IMR-90 (cell line): ENCODE measurements around the gene OR51B6. TPM values are rescaled to one million over a fixed set of nuclear protein-coding genes. Genes with fewer than 3 reads are reported as not detected.

Experiments used
- ATAC-seq: fragments of 200-7000 bp; cut with Tn5 transposase; 2 replicates; pipeline ENCODE4 v1.9.1; 2020; ENCODE audit warnings: low read depth, mild to moderate bottlenecking, moderate library complexity
- BruUV-seq: library from RNA; stranded (reverse); fragments of 400-500 nt; replicated peaks from 2 replicates; lab custom pipeline; 2021; lab: Mats Ljungman, UMichigan
- CTCF ChIA-PET: fragments of 300-600 bp; formaldehyde crosslinking; extraction: SDS; loops from one replicate; lab custom pipeline; 2021; ENCODE audit warnings: antibody characterized with exemption; lab: Yijun Ruan, JAX
- POLR2A ChIA-PET: fragments of 300-600 bp; sonication (Branson Sonifier 250); formaldehyde crosslinking; loops from one replicate; lab custom pipeline; 2022; ENCODE audit warnings: antibody characterized with exemption; ENCODE audit not compliant: unreplicated experiment; lab: Charles Lee
- DNase-seq: peaks from one replicate; pipeline ENCODE4 v3.0.0; 2013
- H2AFZ ChIP-seq: replicated peaks from 2 replicates; pipeline ENCODE3; 2013; ENCODE audit warnings: low read length, mild to moderate bottlenecking; ENCODE audit not compliant: poor library complexity
- H2AK5ac ChIP-seq: 2 replicates; pipeline ENCODE4 v1.6.1; 2013; ENCODE audit warnings: low read depth, low read length, inconsistent platforms
- H2AK9ac ChIP-seq: replicated peaks from 2 replicates; pipeline ENCODE3; 2013; ENCODE audit warnings: mild to moderate bottlenecking, low read depth, low read length, moderate library complexity; ENCODE audit not compliant: poor library complexity
- H2BK120ac ChIP-seq: 2 replicates; pipeline ENCODE4 v1.6.1; 2013; ENCODE audit warnings: low read depth, low read length, inconsistent platforms
- H2BK15ac ChIP-seq: 3 replicates; pipeline ENCODE4 v1.6.1; 2013; ENCODE audit warnings: low read depth, low read length, inconsistent platforms
- H2BK20ac ChIP-seq: 2 replicates; pipeline ENCODE4 v1.6.1; 2013; ENCODE audit warnings: low read depth, mild to moderate bottlenecking, inconsistent platforms, low read length, moderate library complexity
- H2BK5ac ChIP-seq: 2 replicates; pipeline ENCODE4 v1.6.1; 2013; ENCODE audit warnings: mild to moderate bottlenecking, low read depth, low read length, inconsistent platforms; ENCODE audit not compliant: poor library complexity, severe bottlenecking
- H3K14ac ChIP-seq: replicated peaks from 2 replicates; pipeline ENCODE4 v1.6.1; 2013; ENCODE audit warnings: low read depth, low read length, inconsistent platforms
- H3K18ac ChIP-seq: 2 replicates; pipeline ENCODE4 v1.6.1; 2013; ENCODE audit warnings: low read depth, low read length, control low read depth
- H3K23ac ChIP-seq: 2 replicates; pipeline ENCODE4 v1.6.1; 2013; ENCODE audit warnings: low read depth, low read length, inconsistent platforms
- H3K27ac ChIP-seq: 2 replicates; pipeline ENCODE4 v1.5.1; 2013; ENCODE audit warnings: mild to moderate bottlenecking, control low read depth, low read length; ENCODE audit not compliant: insufficient read depth
- H3K27me3 ChIP-seq: 2 replicates; pipeline ENCODE4 v1.6.1; 2013; ENCODE audit warnings: low read length; ENCODE audit not compliant: control insufficient read depth, insufficient read depth
- H3K36me3 ChIP-seq: 2 replicates; pipeline ENCODE4 v1.6.1; 2013; ENCODE audit warnings: low read length, mixed read lengths; ENCODE audit not compliant: control insufficient read depth, insufficient read depth
- H3K4ac ChIP-seq: 2 replicates; pipeline ENCODE4 v1.6.1; 2013; ENCODE audit warnings: low read depth, low read length, inconsistent platforms
- H3K4me1 ChIP-seq: 2 replicates; pipeline ENCODE4 v1.6.1; 2013; ENCODE audit warnings: low read length, mixed read lengths; ENCODE audit not compliant: control insufficient read depth, insufficient read depth
- H3K4me2 ChIP-seq: 2 replicates; pipeline ENCODE4 v1.6.1; 2013; ENCODE audit warnings: low read depth, mild to moderate bottlenecking, control low read depth, low read length, moderate library complexity
- H3K4me3 ChIP-seq: 2 replicates; pipeline ENCODE4 v1.5.1; 2013; ENCODE audit warnings: low read depth, mild to moderate bottlenecking, control low read depth, low read length, moderate library complexity; ENCODE audit not compliant: insufficient read depth
- H3K56ac ChIP-seq: 2 replicates; pipeline ENCODE4 v1.6.1; 2013; ENCODE audit warnings: low read length, inconsistent platforms; ENCODE audit not compliant: insufficient read depth; ENCODE audit errors: extremely low read depth
- H3K79me1 ChIP-seq, 2 experiments: 2 replicates each; pipeline ENCODE4 v1.6.1; 2013; ENCODE audit warnings: low read length in 2 of 2, inconsistent platforms in 1 of 2, low read depth in 1 of 2
- H3K9ac ChIP-seq: 2 replicates; pipeline ENCODE4 v1.6.1; 2013; ENCODE audit warnings: low read depth, low read length, control low read depth
- H3K9me1 ChIP-seq: 2 replicates; pipeline ENCODE4 v1.6.1; 2013; ENCODE audit warnings: low read length, inconsistent platforms; ENCODE audit not compliant: insufficient read depth
- H3K9me3 ChIP-seq: 2 replicates; pipeline ENCODE4 v1.6.1; 2013; ENCODE audit warnings: low read length; ENCODE audit not compliant: control insufficient read depth, insufficient read depth
- H4K20me1 ChIP-seq: 2 replicates; pipeline ENCODE4 v1.6.1; 2013; ENCODE audit warnings: low read length, inconsistent platforms; ENCODE audit not compliant: insufficient read depth
- H4K5ac ChIP-seq: 2 replicates; pipeline ENCODE4 v1.6.1; 2013; ENCODE audit warnings: mild to moderate bottlenecking, low read depth, low read length, control low read depth
- H4K8ac ChIP-seq, 2 experiments: 2 replicates each; pipeline ENCODE4 v1.6.1; 2013; ENCODE audit warnings: low read depth in 2 of 2, low read length in 2 of 2, control low read depth in 1 of 2, inconsistent platforms in 1 of 2
- H4K91ac ChIP-seq: 2 replicates; pipeline ENCODE4 v1.6.1; 2013; ENCODE audit warnings: low read depth, low read length, inconsistent platforms; ENCODE audit not compliant: insufficient read depth
- CEBPB ChIP-seq: IDR thresholded peaks from 2 replicates; pipeline ENCODE4 v1.6.1; 2012; ENCODE audit warnings: low read depth, low read length, improper control_type of control experiment
- CHD1 ChIP-seq: IDR thresholded peaks from 2 replicates; pipeline ENCODE4 v1.6.1; 2012; ENCODE audit warnings: low read depth, low read length, improper control_type of control experiment
- CTCF ChIP-seq: conservative IDR thresholded peaks from 2 replicates; pipeline ENCODE4 v1.5.1; 2012; ENCODE audit warnings: mild to moderate bottlenecking, low read depth, low read length, improper control_type of control experiment
- ELK1 ChIP-seq: fragments of 150-350 bp; IDR thresholded peaks from 2 replicates; pipeline ENCODE4 v1.6.1; 2016; ENCODE audit warnings: low read depth, mild to moderate bottlenecking, low read length, moderate library complexity, borderline replicate concordance
- FOS ChIP-seq: fragments of 150-350 bp; IDR thresholded peaks from 2 replicates; pipeline ENCODE4 v1.6.1; 2016; ENCODE audit warnings: low read depth, low read length
- MAFK ChIP-seq: IDR thresholded peaks from 2 replicates; pipeline ENCODE4 v1.6.1; 2012; ENCODE audit warnings: low read depth, low read length, improper control_type of control experiment
- MAZ ChIP-seq: IDR thresholded peaks from 2 replicates; pipeline ENCODE4 v1.6.1; 2012; ENCODE audit warnings: low read depth, mild to moderate bottlenecking, low read length, improper control_type of control experiment, moderate library complexity, borderline replicate concordance
- MXI1 ChIP-seq: IDR thresholded peaks from 2 replicates; pipeline ENCODE4 v1.6.1; 2012; ENCODE audit warnings: low read depth, mild to moderate bottlenecking, low read length, moderate library complexity, borderline replicate concordance
- RFX5 ChIP-seq: IDR thresholded peaks from 2 replicates; pipeline ENCODE4 v1.8.0; 2012; ENCODE audit warnings: low read depth, mild to moderate bottlenecking, low read length, moderate library complexity
- SMC3 ChIP-seq: fragments of 150-350 bp; IDR thresholded peaks from 2 replicates; pipeline ENCODE4 v1.6.1; 2016; ENCODE audit warnings: low read depth, mild to moderate bottlenecking, antibody characterized with exemption, low read length, moderate library complexity
- USF2 ChIP-seq: fragments of 150-350 bp; IDR thresholded peaks from 2 replicates; pipeline ENCODE4 v1.6.1; 2017; ENCODE audit warnings: mild to moderate bottlenecking, antibody characterized with exemption, low read length, low read depth
- WGBS, 2 experiments: methylation state at CpG; one replicate each; pipeline versions ENCODE4 v1.1.5 to v1.1.7; 2013; ENCODE audit warnings: missing lambda C conversion rate in 2 of 2; ENCODE audit not compliant: insufficient read length in 1 of 2; ENCODE audit errors: extremely low coverage in 2 of 2; 5-methylcytosine and 5-hydroxymethylcytosine counted together
- dilution Hi-C: fragments of 300-500 bp; cut with HindIII; formaldehyde crosslinking; loops from one replicate; pipeline ENCODE4 v1.14.3; 2018; ENCODE audit warnings: low sequenced_read_pairs; ENCODE audit not compliant: unreplicated experiment
- in situ Hi-C: fragments of 300-500 bp; cut with MboI; formaldehyde crosslinking; loops from 3 replicates; pipeline ENCODE4 v1.14.3; 2019; ENCODE audit warnings: low sequenced_read_pairs, inconsistent platforms, mixed read lengths
- intact Hi-C: fragments of 100-400 bp; cut with micrococcal nuclease; formaldehyde crosslinking; loops from 2 replicates; pipeline ENCODE4 v1.10.0; 2022
- polyA plus RNA-seq, 3 experiments: library from polyadenylated mRNA; depleted of rRNA; stranded (reverse); fragments of >200 nt; gene quantifications; 2 replicates each; pipeline ENCODE4 v1.2.3, GENCODE V29; 2012; ENCODE audit warnings: low replicate concordance in 1 of 3
- total RNA-seq: library from RNA; depleted of rRNA; stranded (reverse); fragments of >200 nt; gene quantifications from 2 replicates; pipeline ENCODE4 v1.2.3, GENCODE V29; 2012

The OR51B6 gene
- total and polyA plus RNA-seq, 2 of the 4 experiments (the other 2 are of a cell fraction), result not detected

GRCh38 chr11:5317292-5317691 is 34.0 kb upstream of the OR51B6 start:
- Histone ChIP-seq H4K91ac (no peak overlapping the region), H3K9me1 (no peaks in the 10 kb centered on the region), H3K27me3 (no peaks in the 10 kb centered on the region), H2BK120ac (peak overlapping the region; percentile 18; the same call in 1 of the 2 replicates), H3K79me1 (no peaks in the 10 kb centered on the region), H4K8ac (no peak overlapping the region), H3K56ac (no peak overlapping the region), H2BK5ac (no peak overlapping the region), H3K23ac (no peak overlapping the region), H3K14ac (no peak overlapping the region), H2AK9ac (no peak overlapping the region), H3K36me3 (no peaks in the 10 kb centered on the region), H3K4ac (no peak overlapping the region), H3K9me3 (no peaks in the 10 kb centered on the region), H3K4me2 (no peak overlapping the region), H3K9ac (no peak overlapping the region), H2BK15ac (no peak overlapping the region), H4K5ac (no peak overlapping the region), H2AFZ (no peak overlapping the region), H2AK5ac (no peak overlapping the region), H3K27ac (no peak overlapping the region), H4K20me1 (no peaks in the 10 kb centered on the region), H3K4me1 (no peaks in the 10 kb centered on the region; the same call in 1 of the 2 replicates), H2BK20ac (peak overlapping the region; percentile 9; the same call in 1 of the 2 replicates), H3K18ac (no peak overlapping the region), H3K4me3 (no peak overlapping the region)
- ATAC-seq (no peak), DNase-seq (no peak)
- TF ChIP-seq CTCF (no peak), MXI1 (no peak), SMC3 (no peak), CHD1 (no peak), CEBPB (no peak), RFX5 (no peak), ELK1 (no peak), MAZ (no peak), MAFK (no peak), USF2 (no peak), FOS (no peak)
- dilution Hi-C loops, result no loop called here
- in situ Hi-C loops, result no loop called here
- CTCF ChIA-PET, result interaction anchor here (0.7 to 0.9 kb wide), 2 partner anchors 11 to 192 kb away, joined by 3 to 4 read pairs; no protein-coding TSS in a partner anchor
- BruUV-seq, result no TSS peak
- no CpG with 5 or more reads among the region's 5 CpGs for WGBS, 2 experiments
- POLR2A ChIA-PET, result no interaction called here
- intact Hi-C loops, result no loop called here
